Epithelial cell of umbilical artery (primary cell): ENCODE data around the gene TWF1. TPM values are rescaled to one million over a fixed set of nuclear protein-coding genes. Genes with fewer than 3 reads are reported as not detected.

Experiments used
- total RNA-seq: library from RNA; depleted of rRNA; stranded (reverse); fragments of >200 nt; gene quantifications from 2 replicates; pipeline ENCODE4 v1.2.3, GENCODE V29; 2014

TWF1 gene
- 131 and 136 TPM in 2 replicates for total RNA-seq

DNA sequence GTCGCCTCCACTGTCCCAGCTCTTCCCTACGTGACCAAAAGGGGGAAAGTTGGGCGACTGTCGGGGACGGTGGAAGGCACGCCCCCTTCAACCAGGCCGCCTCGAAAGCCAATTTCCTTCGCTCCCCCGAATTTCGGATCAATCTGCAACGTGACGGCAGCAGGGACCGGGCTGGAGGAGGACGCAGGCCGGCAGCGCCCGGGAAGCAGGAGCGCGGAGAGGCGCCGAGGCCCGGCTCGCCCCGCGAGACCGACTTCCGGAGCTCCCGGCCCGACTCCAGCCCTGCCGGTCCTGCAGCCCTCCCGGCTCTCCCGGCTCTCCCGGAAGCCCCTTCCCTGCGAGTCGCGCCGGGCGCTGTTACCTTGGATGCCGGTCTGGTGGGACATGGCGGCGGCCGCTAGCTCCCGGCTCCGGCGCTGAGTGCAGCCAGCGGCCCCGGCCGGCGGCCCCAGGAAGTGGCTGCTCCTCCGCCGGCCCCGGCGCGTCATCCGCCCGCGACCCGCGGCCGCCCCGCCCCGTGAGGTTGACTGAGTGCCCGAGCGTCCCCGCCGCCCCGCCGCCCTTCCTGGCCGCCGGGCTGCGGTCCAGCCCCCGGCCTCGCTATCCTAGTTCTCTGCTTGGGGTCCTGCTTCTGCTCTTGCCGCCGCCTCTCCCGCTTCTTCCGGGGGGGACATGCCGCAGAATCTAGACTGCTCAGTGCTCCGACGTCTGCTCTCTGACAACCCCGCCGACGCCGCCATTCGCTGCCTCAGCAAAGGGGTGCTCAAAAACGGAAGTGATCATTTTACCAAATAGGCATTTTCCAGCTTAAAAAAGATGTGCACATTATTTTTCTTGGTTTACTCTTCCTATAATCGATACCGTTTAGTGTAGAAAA is at the start of gene TWF1:
TWF1 (minus strand) TSS at position 458 of the 877 bp plus-strand sequence; CDS start at position 386, 72 bp downstream.

DNA sequence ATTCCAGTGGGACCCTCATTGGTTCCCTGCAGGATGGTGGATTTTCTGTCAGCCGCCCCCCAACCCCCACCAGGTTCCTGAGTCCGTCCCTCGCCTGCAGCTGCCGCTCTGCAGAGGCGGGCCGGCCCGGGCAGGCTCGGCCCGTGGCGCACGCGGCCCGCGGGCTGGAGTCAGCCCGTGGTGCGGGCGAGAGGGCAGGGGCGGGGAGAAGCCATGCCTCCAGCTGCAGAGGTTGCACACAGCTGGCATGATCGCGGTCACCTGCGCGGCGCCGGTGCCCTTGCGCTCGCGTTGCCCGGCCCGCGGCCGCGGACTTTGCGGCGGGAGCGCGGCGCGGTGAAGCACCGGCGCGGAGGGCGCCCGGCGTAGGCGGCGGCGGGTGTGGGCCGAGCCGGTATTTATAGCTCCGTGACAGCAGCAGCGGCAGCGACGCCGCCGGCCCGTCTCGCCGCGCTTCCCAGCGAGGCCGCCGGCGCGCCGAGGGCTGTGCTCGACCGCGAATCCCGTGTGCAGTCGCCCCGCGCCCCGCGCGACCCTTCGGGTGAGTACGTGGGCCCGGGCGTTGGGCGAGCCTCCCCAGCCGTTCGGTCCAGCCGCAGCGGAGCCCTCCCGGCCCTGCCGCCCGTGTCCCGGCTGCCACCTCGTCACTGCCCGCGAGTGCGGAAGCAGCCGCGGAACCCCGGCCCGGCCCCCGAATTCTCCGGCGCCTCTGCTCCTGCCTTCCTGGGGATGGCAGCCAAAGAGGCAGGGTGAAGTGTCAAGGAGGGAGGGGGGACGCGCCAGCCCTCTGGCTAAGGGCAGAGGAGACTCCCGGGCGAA is 29.7 kb upstream of the TWF1 start, which contains the start of gene TMEM117:
TMEM117 (plus strand) TSS at position 426 of the 819 bp plus-strand sequence.

DNA sequence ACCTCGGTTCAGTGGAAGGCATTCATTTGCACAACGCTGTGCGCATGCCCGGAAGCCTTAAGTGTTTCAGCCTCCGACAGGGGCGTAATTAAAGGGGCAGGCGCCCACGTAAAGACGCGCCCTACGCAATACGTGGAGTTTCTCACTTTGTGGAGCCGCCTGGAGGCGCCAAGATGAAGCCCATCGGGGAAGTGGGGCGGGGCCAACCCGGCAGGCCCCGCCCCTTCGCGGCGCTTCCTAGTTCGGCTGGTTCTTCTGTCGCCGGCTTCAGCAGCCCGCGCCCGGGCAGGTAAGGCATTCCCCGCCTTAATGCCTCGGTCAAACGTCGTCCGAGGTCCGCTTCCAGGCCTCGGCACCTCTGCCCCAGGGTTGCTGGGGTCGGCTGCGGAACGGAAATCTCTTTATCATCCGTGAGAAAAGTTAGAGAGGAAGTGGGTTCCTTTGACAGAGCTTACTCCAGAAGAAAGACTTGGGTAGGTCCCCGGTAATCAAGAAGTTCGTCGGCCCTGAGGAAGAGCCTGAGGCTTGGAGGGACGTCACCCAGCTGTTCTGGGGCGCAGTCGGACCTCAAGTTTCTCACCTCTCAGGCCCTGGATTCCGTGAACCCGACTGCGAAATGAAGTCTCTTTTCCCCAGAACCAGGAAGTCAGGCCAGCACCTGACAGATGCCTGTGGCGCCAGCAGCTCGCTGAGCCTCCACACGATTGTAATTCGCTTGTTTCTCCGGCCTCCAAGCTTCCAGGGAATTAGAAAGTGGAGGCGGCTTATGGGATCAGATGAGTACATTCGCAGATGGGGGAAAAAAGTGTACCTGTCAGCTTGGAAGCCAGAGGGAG is 47.2 kb downstream of the TWF1 start, which contains the start of the genes IRAK4 and PUS7L:
IRAK4 (plus strand) TSS at position 224 of the 836 bp plus-strand sequence. CDS start 9,161 bp downstream, outside the sequence.
PUS7L (minus strand) TSS at position 63 of the 836 bp plus-strand sequence. CDS start 3,545 bp downstream, outside the sequence.

Other genes with a start within 250 kb of the TWF1 start
- gene PUS7L, start 47.5 kb downstream of the TWF1 start, total RNA-seq, result 13.0 and 19.3 TPM in 2 replicates
- 17.5 and 28.1 TPM in 2 replicates for gene IRAK4, start 47.4 kb downstream of the TWF1 start, total RNA-seq
- gene TMEM117, start 29.8 kb upstream of the TWF1 start, total RNA-seq, result 1.9 and 2.1 TPM in 2 replicates